Measurements from ENCODE around the gene SLC26A11. TPM values are rescaled to one million over a fixed set of nuclear protein-coding genes. Genes with fewer than 3 reads are reported as not detected.
"Not testable (repeated sequence)": the region's sequence is repeated elsewhere in the genome, so short reads cannot be mapped to it uniquely, and the experiment has no call there.

The SLC26A11 gene
- polyA plus RNA-seq, 1 donor (not counting 4 experiments of a cell fraction or from before 2014, with no cell fraction given) = 2.2 TPM

- DNase-seq (ENCODE audit: low read depth, low spot score) (no peak), FAIRE-seq (no peak)
- Histone ChIP-seq H3K4me3 (ENCODE audit: control insufficient read depth in 2 of 3, extremely low read depth in 1 of 3, insufficient read depth in 2 of 3, low read depth in 1 of 3, low read length in 3 of 3) (no peak overlapping the region), H3K9me1 (ENCODE audit: control insufficient read depth, extremely low read depth, insufficient read depth, low read length) (no peaks in the 10 kb centered on the region), H4K20me1 (ENCODE audit: control insufficient read depth, extremely low read depth, insufficient read depth, low read length) (no peaks in the 10 kb centered on the region), H3K9ac (ENCODE audit: control insufficient read depth, extremely low read depth, insufficient read depth, low read length) (no peak overlapping the region), H3K4me1 (ENCODE audit: control insufficient read depth, extremely low read depth, insufficient read depth, low read length) (peaks cover 44% of the 10 kb centered on the region), H3K4me2 (ENCODE audit: control insufficient read depth, extremely low read depth, insufficient read depth, low read depth, low read length) (peak overlapping the region; percentile 8), H3K27me3 (ENCODE audit: control insufficient read depth, extremely low read depth, insufficient read depth, low read length) (no peaks in the 10 kb centered on the region), H3K9me3 (ENCODE audit: control insufficient read depth, low read depth, low read length) (no peaks in the 10 kb centered on the region), H3K27ac (ENCODE audit: control insufficient read depth, insufficient read depth, low read length) (peak overlapping the region; percentile 4), H2AFZ (ENCODE audit: control insufficient read depth, low read length) (no peak overlapping the region), H3K79me2 (ENCODE audit: control insufficient read depth, insufficient read depth, low read length) (peaks cover 11% of the 10 kb centered on the region), H3K36me3 (ENCODE audit: control insufficient read depth in 2 of 2, extremely low read depth in 1 of 2, insufficient read depth in 2 of 2, low read length in 2 of 2) (no peaks in the 10 kb centered on the region)
- no peak for TF ChIP-seq EZH2 (IDR thresholded peaks at IDR 0.05; ENCODE audit: low read length)
- no peak for TF ChIP-seq CTCF (optimal IDR thresholded peaks at IDR 0.05 in 1 of 3, IDR thresholded peaks at IDR 0.05 in 1 of 3, conservative IDR thresholded peaks at IDR 0.05 in 1 of 3; ENCODE audit: extremely low read depth in 1 of 3, insufficient read depth in 2 of 3, low read length in 3 of 3)
- dilution Hi-C loops (cut with MboI; ENCODE audit: extremely low pct_ligation_motif_present, low sequenced_read_pairs) = no loop called here
These were observed 37.5 kb downstream of the SLC26A11 start for GRCh38 chr17:80257716-80258213.

- H3K9ac ChIP-seq (ENCODE audit: control insufficient read depth, extremely low read depth, insufficient read depth, low read length); H3K4me2 ChIP-seq (ENCODE audit: control insufficient read depth, extremely low read depth, insufficient read depth, low read depth, low read length); H3K27ac ChIP-seq (ENCODE audit: control insufficient read depth, insufficient read depth, low read length); H3K27me3 ChIP-seq (ENCODE audit: control insufficient read depth, extremely low read depth, insufficient read depth, low read length); DNase-seq (ENCODE audit: low read depth, low spot score); H3K9me1 ChIP-seq (ENCODE audit: control insufficient read depth, extremely low read depth, insufficient read depth, low read length); H3K9me3 ChIP-seq (ENCODE audit: control insufficient read depth, low read depth, low read length); H2AFZ ChIP-seq (ENCODE audit: control insufficient read depth, low read length); H3K4me3 ChIP-seq (ENCODE audit: control insufficient read depth in 2 of 3, extremely low read depth in 1 of 3, insufficient read depth in 2 of 3, low read depth in 1 of 3, low read length in 3 of 3); dilution Hi-C loops (cut with MboI; ENCODE audit: extremely low pct_ligation_motif_present, low sequenced_read_pairs); FAIRE-seq; H4K20me1 ChIP-seq (ENCODE audit: control insufficient read depth, extremely low read depth, insufficient read depth, low read length); H3K36me3 ChIP-seq (ENCODE audit: control insufficient read depth in 2 of 2, extremely low read depth in 1 of 2, insufficient read depth in 2 of 2, low read length in 2 of 2): not testable (repeated sequence)
- peaks cover 43% of the 10 kb centered on the region for H3K4me1 ChIP-seq (ENCODE audit: control insufficient read depth, extremely low read depth, insufficient read depth, low read length)
- H3K79me2 ChIP-seq (ENCODE audit: control insufficient read depth, insufficient read depth, low read length) = peaks cover 13% of the 10 kb centered on the region
These were observed 38.1 kb downstream of the SLC26A11 start for GRCh38 chr17:80258296-80258695.
